HG02870 (cell line): Measurements from ENCODE around the gene USP44.

Experiments
- ATAC-seq: cut with Tn5 transposase; IDR thresholded peaks from one replicate; pipeline ENCODE4 v1.9.1; 2021; ENCODE audit warnings: mild to moderate bottlenecking, moderate library complexity; ENCODE audit not compliant: unreplicated experiment

Gene USP44

DNA sequence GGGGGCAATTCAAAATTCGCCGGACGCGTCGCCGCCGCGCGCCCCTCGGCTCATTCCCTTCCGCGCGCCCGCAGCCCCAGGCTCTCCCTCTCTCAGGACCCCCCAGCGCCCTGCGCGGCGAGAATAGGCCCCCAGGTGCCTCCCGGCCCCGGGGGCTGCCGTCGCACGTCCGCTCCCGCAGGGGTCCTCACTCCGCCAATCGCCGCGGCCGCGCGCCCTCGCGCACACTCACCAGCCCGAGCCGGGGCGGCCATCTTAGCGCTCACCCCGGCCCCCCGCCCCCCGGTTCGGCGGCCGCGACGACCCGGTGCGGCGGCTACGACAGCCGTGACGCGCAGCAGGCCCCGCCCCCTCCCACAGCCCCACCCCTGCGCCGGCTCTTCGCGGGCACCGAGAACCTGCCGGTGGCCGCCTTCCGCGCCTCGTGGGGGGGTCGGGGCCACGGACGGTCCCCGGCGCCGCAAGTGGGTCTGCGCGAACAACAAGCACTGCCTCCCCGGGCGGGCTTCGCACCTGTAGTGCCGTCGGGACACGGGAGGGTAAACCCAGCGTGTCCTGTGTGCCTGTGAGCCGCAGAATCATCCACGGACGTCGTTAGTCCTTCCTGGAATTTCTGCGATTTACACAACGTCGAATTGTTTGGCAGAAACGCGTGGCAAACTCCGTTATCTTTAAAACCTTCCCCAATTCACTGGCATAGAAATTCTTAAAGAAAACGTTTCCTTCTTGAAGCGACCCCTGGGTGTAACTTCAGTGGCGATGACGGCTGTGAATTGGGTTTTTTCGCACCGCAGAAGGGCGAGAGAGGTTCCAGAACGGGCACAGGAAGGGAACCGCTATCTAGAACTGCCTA, 2.5 kb downstream of the USP44 start:
- no peak for ATAC-seq

DNA sequence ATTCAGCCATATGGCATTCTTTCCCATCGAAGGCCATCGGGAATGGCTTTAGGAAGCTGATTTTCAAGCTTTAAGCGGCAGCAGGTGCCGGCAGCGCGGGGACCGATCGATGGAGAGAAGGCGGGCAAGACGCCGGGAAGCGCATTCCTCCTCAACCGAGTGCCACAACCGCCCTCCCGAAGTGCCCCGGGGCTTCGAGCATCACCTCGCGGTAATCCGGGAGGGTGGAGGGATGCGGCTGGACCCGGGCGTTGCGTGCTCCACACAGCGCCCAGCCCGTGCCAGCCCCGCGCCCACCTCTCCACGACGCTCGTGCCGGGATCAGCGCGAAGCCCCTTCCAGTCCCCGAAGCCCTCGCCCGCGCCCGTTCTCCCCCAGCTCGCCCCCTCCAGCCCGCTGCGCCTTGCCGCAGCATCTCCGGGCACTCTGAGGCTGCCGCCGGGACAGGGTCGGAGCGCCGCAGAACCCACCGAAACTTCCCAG, 3.2 kb downstream of the USP44 start:
- ATAC-seq, result no peak

GRCh38 chr12:95547522-95548055, 3.7 kb downstream of the USP44 start:
- no peak for ATAC-seq

DNA sequence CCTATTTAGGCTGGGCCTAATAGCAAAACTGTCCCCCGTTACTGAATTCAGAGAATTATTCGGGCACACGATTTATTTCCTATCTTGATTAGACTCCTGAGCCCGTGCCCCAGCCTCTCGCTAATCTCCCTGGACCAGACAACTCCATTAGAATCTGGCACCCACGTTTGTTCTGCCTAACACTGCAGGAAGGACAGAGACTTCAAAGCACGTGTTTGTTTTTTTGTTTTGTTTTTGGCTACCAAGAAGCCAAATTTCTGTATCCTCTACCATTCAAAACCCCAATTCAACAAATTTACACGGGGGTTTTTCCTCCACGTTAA, 4.8 kb downstream of the USP44 start:
- no peak for ATAC-seq

DNA sequence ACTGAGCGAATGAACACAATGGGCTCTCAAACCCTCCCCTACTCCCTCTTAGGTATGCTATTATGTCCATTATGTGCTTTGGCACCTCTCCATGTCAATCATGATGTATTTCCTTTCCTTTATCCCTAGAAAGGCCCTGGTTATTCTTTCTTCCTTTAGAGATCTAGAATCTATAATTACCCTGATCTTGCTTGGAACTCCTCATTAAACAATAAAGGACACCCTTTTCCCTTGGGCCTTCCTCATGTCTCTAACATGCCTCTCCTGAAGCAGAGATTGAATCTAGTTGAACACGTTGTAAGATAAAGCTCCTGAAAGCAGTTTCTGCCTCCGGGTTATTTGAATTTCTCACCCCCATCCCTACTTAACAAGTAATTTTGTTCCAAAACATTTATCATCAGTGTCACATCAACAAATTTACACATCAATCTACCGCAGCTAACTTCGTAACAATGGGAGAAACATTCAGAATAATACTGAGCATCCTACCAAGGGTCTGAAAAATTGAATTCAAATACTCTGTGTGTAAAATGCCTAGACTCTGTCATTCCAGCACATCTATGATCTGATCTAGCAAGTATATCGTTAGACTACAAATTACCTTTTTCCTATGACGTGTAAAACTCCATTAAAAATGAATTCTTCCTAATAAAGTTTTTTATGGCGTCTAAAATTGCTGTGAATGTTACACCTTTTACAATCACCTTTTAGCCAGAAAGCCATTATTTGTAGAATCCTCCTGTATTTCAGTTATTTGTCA, 5.4 kb downstream of the USP44 start:
- ATAC-seq, result no peak

GRCh38 chr12:95545303-95545702, 6.0 kb downstream of the USP44 start:
- ATAC-seq, result no peak

- no peak for ATAC-seq
These were observed 6.5 kb downstream of the USP44 start for GRCh38 chr12:95544756-95545155.

DNA sequence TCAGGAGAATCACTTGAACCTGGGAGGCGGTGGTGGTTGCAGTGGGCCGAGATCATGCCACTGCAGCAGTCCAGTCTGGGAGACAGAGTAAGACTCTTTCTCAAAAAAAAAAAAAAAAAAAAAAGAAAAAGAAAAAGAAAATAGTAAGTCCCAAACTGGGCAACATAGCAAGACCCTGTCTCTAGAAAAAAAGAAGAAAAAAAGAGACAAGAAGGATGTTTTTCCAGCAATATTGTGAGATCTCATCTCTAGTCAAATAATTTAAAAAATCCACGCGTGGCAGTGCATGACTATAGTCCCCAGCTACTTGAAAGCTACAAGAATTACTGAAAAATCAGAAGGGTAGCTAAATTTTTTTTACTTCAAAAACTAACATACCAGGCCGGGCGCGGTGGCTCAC, 8.0 kb downstream of the USP44 start:
- no peak for ATAC-seq

DNA sequence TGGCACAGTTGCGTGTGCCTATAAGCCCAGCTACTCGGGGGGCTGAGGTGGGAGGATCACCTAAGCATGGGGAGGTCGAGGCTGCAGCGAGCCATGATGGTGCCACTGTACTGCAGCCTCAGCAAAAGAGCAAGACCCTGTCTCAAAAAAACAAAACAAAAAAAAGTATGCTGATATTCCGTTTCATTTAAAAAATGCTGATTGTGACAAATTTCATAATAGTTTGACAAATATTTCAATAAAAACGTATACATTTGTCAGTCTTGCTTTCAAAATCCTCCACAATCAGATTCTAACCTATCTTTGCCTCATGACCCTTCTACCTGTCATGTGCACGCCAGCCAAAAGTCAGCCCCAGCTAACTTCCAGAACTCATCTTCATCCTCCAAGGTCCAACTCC, 9.8 kb downstream of the USP44 start:
- no peak for ATAC-seq

DNA sequence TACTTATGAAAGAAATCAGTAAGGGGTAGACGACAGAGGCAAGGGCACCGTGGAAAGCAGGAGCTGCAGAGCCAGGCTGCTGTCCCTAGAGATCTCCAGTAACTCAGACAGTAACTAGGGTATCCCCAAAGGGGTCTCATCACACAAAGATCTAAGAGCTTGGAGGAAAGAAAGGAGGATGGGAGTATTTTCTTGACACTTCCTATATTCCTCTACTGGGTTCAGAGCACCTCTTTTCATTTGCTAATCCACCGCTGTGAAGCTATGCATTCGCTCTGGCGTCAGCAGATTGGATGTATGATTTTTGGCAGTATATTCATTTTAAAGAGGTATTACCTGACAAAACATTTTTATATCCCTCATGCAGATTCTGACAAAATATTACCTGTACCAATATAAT, 12.6 kb downstream of the USP44 start:
- ATAC-seq, result no peak

DNA sequence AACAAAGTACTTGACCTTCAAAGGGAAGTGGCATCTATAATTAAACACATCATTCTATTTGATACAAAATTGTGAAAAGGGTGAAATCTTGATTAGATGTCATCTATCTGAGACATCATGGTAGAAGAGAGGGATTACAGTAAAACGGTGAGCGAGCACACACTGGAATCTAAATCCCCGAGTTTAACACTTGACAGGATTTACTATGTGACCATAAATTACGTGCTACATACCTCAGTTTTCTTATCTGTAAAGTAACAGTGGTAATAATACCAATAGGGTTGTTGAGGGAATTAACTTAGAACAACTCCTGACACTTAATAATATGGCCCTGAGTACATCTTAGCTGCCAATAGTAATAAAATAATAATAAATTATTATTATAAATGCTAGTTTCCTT, 13.3 kb downstream of the USP44 start:
- no peak for ATAC-seq

- no peak for ATAC-seq
These were observed 17.3 kb downstream of the USP44 start for GRCh38 chr12:95533985-95534384.

GRCh38 chr12:95532851-95533250, 18.4 kb downstream of the USP44 start:
- ATAC-seq, result no peak

GRCh38 chr12:95529693-95530225, 21.5 kb downstream of the USP44 start:
- no peak for ATAC-seq

DNA sequence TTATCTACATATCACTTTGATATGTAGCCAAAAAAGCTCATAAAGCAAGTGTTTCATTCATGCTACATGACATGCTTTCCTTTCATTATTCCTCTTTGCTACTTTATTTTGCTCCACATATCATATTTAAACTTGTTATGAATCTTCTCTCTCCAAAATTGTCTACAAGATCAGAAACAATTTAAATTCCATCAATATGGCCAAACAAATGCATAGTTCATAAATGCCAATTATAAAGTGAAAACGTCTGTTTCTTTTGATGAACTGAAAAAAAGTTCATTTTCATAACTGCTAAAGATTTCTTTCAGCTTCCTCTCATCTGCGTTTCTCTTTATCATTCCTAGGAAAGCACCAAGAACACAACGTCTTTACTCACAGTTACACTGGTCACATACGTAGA, 22.8 kb downstream of the USP44 start:
- no peak for ATAC-seq

- ATAC-seq, result no peak
These were observed 28.6 kb downstream of the USP44 start for GRCh38 chr12:95522692-95523091.

DNA sequence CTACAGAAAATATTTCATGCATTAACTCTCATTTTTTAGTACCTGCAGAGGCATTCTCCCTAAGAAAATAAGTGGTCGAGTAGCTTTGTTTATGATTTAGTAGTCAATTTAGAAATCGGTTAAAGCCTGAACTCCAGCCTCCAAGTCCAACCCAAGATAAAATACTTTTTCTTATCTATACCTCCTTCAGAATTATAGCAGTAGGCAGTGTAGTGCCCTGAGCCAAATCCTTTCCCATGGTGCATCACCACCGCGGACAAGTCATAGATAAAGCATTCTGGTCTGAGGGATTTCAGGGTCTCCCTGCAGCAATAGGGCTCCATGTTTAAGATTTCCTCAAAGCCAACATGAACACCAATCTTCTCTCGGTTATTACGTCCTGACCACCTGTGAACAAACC, 30.5 kb downstream of the USP44 start:
- no peak for ATAC-seq

DNA sequence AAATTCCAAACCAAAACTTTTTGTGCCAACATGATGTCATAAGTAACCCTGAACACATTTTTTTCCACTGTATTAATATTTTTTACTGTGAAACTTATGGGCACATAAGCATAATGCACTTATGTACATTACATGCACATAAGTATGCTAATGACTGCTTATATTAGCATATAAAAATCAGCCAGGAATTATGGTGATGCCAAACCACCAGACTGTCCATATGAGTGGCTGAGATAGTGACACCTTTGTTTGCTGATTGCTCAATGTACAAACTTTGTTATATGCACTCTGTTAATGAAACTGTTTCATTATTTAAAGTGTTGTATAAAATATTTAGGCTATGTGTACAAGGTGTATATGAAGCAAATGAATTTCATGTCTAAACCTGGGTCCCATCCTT, 32.3 kb downstream of the USP44 start:
- no peak for ATAC-seq

GRCh38 chr12:95517246-95517645, 34.0 kb downstream of the USP44 start:
- no peak for ATAC-seq

DNA sequence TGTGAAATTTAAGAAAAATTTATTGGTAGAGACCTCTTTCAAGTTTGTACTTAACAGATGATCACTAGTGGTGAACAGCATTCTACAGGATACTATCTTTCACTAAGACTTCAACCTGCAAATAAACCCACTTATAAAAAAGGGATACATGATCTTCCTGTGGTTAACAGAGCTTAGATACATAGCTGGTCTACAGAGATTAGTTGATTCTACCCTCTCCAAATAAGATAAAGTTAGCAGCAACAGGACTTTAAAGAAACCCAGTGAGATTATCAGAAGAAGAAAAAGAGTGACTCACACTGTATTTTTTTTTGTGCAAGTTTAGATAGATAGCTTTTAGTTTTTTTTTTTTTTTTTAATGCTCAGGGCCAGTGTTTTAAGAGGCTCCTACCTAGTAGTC, 34.5 kb downstream of the USP44 start:
- no peak for ATAC-seq

- no peak for ATAC-seq
These were observed 36.1 kb downstream of the USP44 start for GRCh38 chr12:95515197-95515596.

DNA sequence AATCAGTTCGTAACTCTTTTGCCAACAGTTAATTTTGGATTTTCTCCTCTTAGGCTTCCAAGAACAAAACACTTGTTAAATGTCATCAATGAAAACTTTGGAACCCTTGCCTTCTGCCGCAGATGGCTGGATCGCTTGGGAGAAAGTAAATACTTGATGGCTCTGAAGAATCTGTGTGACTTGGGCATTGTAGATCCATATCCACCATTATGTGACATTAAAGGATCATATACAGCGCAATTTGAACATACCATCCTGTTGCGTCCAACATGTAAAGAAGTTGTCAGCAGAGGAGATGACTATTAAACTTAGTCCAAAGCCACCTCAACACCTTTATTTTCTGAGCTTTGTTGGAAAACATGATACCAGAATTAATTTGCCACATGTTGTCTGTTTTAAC, 37.7 kb downstream of the USP44 start:
- ATAC-seq, result no peak
